GM21786 (cell line): ENCODE data around the gene SH3PXD2A.

Experiments used
- ATAC-seq: cut with Tn5 transposase; IDR thresholded peaks from one replicate; pipeline ENCODE4 v1.9.1; 2021; ENCODE audit not compliant: unreplicated experiment

The SH3PXD2A gene

DNA sequence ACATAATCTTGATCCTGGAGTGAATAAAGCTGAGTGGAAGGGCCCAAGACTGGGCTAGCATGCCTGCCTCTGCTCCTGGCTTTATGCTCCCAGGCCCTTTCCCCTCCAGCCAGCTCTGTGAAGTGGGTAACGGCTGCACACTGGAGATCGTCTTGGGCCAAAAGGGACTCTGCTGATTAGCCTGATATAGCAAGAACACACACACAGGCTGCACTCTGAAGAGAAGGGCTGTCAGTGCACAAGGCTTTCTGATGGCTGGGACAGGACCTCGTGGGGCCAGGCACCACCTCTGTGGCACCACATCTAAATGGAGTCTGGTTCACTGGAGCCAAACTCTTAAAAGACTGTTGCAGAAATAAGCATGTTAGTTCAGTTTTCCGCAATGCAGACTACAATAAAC lies 200.5 kb downstream of the SH3PXD2A start:
- ATAC-seq: no peak

DNA sequence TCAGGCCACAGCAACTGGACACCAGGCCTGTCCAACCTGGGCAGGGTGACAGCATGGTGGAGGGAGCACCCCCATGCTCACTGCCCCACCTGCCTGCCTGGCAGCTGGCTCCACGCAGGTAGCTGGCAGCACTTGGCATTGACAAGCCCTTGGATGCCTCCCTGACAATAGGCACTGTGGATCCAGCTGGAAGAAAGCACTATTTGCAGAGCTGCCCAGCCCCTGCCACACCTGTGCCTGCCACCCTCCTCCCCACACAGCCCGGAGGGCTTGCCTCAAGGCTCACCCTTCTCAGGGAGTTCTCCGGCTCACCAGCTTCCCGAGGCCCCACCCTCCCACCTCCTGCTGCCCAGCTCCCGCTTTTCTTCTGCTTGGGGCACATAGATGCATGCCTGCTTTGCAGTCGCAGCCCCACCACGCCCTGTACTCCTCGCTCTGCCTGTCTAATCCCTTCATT lies 201.8 kb downstream of the SH3PXD2A start:
- ATAC-seq: no peak

DNA sequence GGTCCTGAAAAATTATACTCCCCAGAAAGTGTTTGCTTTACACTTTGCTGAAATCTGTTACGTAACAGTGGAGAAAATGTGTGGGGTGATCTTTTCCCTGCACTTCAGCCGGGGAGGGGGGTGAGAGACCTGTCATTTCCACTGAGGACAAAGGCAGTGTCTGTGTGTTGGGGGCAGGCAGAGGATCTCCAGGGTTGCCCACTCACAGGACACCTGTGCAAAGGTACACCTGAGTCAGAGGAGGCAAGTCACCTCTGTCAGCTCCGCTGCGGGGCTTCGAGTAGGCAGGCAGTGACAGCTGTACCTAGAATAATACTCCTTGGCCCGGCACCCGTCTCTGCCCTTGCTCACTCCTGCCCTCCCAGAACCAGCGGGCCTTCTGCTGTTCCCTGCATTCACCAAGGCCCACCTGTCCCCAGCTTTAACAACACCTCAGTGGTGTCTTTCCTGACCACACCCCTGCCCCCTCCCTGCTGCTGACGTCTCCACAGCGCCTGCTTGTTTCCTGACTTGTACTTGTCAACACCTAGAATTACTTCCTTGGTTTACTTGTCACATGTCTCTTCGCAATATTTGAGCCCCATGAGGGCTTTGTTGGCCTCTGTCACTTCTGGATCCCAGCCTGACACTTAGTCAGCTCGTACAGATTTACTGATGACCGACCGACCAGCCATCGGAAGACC lies 202.6 kb downstream of the SH3PXD2A start:
- no peak for ATAC-seq

DNA sequence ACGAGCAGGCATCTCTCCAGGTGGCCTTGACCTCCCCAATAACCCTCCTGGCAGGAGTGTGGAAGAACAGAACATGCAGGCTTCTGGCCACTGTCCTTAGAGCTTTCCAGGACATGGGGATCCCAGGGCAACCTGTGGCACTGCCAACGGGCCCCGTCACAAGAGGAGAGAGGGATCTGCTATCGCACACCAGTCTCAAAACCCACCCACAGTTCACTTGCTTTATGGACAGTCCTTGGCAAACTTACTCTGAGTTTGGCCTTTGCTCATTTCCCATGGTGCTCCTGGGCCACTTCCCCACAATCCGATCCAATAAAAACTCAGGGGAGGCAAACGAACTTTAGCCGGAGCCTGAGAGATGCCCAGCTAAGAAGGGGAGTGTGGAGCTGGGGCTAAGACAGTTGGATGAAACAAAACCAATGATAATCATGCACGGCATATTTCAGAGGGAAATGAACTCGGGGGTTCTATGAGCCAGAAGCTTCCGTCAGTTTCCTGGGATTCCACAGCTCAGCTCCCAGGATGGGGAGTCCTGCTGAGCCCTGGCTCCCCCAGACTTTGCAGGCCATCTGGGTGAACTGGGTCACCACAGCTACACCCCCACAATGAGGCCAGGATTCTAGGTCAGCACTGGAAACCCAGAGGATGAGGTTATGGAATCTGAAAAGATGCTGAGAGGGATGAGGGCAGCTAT lies 203.4 kb downstream of the SH3PXD2A start:
- no peak for ATAC-seq

DNA sequence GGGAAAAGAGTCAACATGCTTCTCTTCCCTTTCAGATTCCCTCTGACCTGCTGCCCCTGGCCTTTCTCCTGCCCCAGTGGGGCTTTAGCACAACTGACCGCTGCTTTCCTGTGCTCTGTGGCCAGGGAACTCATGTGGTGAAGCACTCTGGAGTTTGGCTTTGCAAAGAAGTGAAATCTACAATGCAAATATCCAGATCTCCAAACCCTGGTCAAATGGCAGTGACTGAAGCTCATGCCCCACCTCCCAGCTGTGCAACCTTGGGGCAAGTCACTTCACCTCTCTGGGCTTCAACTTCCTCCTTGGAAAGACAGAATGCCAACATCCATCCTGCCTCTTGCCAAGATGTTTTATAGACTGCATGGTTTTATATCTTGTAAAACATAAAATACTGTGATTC lies 204.0 kb downstream of the SH3PXD2A start:
- no peak for ATAC-seq

DNA sequence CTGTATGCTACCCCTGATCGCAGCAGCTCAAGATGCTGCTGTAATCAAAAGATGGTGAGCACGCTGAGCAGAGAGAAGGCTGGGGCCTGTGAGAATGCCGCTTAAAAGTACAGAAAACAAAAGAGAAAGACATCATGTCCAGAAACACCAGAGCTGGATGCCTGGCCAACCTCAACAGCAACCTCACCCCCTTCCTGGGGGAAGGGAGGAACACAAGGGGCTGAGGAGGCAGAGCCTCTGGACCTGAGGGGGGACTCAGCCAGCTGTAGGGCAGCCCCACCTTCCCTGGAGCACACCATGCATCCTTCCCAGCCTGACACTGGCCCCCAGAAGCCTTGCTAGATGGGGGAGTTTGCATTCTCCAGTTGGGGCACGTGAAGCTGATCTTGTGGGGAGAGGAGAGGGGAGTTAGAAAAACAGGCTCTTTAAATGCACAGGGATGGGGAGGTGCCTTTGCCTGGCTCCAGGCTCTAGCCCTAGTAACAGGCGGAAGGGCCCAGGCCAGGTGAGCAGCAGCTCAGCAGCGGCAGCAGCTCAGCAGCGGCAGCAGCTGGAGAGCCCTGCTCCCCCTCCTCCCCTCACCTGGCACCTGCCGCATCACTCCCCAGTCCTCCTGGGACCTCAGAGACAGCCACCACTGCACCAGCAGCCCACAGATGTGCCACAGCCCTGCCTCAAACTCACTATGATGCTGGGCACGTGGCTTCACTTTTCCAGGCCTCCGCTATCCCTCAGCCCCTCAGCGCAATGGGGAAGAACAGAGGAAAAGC lies 205.5 kb downstream of the SH3PXD2A start:
- no peak for ATAC-seq

DNA sequence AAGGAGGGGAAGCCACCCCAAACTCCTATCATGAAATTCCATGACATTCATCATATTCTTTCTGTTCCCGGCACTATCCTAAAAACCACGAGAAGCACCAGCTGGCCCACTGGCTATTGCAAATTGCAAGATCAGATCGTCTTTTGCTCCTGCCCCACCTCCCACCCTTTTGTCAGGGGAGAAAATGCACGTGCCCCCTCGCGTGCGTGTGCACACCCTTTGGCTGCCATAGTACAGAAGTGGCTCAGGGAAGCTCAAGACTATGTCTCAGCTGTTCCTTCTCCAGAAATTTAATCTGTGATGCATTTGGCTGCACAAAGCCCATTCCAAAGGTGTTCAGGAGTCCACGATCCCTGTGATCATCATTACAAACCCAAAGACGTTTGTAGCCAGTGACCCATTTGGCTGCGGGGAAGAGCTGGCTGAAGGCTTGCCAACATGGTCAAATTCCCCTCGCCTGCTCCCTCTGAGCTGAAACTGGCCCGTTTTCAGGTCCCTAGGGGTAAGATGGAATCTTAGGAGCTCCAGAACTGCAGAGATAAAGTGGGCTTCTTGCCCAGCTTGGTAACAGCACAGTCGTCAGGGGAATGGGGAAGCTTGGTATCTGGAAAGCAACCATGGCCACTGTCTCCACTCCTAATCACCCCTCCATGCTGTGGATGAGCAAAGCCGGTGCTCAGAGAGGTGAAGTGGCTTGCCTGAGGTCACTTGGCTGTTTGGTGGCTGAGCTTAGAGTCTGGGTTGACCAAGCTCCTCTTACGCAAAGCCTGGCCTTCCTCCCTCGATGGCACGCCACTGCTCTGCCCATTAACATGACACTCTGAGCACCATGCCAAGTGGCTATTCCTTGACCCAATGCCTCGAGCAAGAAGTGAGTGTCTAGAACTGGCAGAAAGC lies 206.5 kb downstream of the SH3PXD2A start:
- ATAC-seq: no peak

DNA sequence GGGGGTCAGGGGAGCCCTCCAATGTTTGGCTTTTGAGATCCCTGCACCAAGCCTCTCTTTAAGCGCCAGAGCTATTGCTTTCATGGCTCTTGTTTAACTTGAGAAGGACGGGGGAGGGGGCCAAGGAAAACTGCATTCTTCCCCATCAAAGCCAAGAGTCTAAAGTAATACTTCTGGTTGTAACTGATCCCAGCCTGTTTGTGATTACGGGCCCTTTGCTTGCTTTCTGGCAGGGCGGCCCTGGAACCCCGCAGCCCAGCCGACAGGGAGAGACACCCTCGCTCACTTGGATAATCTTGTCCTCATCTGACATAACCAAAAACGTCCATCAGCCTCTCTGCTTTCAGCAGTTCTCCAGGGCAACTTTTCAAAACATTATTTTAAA lies 207.1 kb downstream of the SH3PXD2A start:
- ATAC-seq: no peak

DNA sequence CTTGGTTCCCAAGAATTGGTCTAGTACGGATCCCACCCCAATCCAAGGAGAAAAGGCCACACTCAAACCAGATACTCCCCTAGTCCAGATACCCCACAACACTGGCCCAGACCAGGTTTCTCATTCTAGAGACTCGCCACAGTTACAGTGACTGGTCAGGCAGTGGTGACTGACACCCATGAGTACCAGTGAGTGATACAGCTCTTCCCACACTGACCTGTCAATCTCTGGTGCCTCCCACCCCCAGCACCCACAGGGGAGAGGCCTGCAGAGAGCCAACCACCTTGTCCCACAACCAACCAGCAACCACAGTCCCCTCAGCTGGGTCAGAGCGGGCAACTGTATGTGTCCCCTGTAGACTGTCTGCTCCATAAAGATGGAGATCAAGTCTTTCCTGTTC lies 209.1 kb downstream of the SH3PXD2A start:
- ATAC-seq: no peak

DNA sequence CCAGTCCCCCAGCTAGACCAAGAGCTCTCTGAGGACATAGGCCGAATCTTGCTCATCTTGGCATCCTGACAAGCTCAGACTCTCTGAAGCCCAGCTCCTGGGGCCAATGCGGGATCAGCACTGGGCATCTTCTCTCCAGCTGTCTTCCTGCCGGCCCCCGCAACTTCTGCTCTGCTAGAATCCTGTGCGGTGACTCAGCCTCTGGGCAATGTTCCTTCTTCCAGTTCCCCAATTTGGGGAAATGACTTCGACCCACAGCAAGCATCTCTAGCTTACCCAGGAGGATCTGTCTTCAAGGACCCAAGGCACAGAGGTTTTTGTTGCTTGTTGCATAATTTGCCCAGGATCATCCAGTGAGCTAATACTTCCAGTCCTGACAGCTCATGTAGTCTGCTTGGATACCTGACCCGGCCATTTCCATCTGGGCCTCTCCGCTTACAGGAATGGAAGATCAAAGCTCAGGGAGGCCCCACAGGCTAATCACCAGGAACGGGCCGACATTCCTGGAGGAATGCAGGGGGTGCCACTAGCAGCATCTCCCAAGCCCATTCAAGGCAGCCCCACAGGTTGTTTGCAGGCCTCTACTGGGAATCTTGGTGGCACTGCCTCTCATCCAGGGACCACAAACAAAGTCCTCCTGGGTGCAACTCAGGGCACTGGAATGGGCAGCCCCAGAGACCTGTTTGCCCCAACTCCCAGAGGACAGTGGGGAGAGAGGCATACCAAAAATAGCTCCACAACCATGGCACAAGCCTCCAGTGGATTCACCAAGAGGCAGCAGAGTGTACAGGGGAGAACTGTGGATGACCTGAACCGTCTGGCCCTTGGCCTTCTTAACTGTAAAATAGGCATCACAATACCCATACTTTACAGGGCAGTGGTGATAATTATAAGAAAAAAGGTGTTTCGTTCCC lies 210.0 kb downstream of the SH3PXD2A start:
- no peak for ATAC-seq

DNA sequence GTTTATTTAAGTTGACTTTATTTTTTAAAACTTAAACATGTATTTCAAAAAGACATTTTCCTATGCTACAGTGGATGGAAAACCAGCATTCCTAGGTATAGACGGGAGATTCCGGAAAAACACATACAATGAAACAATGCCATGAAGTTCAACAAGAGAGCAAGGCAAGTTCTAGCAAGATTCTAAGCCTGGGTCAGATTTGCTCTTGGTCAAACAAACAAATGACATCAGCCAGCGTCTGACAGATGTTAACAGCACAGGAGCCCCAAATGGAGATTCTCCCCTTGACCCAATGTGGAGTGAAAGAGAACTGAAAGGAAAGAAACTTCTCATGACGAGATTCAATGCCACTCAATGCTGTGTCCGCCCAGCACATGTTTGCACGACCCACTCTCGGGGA lies 212.0 kb downstream of the SH3PXD2A start:
- no peak for ATAC-seq

DNA sequence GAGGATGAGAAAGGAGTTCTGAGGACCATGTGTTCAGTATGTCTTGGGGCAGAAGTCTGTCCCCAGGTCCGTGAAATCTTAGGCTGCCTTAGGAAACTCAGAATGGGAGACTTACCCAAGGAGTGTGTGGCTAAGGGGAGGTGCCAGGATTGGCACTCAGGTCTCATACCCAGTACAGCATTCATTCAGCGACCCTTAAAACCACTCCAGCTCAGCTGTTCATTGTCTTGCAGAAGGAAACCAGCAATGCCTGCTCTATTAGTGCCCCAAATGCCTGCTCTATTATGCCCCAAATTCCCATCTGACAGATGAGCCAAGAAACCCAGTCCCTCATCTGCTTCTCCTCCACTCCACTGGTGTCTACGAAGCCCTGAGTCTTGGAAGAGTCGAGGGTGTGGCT lies 214.1 kb downstream of the SH3PXD2A start:
- no peak for ATAC-seq

DNA sequence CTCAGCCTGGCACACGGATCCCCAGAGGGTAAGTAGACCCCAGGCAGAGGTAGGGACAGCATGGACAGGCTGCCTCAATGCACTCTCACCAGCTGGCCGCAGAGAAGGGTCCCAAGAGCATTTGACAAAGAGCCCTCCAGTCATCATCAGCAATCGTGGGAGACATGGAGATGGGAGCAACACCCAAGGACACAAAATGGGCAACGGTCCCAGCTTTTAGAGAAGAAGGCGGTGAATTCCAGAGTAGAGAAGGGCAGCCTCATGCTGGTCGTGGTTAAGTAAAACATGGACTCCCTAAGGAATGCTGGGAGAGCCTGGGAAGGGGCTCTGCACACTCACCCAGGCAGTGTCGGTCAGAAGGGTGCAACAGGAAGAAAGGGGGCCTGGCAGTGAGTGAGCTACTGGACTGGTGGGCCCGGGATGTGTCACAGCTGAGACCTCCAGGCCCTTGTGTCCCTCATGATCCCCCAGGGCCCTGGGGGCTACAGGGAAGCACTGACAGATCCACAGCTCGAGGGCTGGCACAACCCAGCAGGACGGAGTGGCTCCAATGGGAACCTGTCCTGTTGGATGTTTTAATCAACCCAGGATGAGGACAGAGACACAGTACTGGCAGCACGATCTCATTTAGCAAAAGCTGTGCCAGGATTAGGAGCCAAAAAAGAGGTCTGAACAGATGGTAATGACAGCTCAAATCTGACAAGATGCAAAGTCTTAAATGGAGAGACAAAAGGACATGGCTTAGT lies 214.8 kb downstream of the SH3PXD2A start:
- no peak for ATAC-seq

DNA sequence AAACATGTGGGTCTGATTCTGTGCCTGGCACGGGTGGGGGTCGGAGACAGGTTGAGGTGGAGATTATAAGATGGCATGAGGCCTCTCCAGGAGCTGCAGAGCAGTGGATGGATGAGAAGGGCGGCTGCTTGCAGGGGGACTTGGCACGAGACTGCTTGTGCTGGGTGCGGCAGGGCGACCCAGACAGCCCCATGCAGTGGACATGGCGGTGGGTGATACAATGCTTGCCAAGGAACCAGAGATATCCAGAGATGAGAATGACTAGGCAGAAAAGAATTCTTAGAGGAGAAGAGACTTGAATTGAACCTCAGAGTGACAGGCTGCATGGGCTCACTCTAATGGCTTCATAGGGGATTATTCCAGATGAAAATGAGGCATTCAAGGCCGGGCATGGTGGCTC lies 216.4 kb downstream of the SH3PXD2A start:
- no peak for ATAC-seq

DNA sequence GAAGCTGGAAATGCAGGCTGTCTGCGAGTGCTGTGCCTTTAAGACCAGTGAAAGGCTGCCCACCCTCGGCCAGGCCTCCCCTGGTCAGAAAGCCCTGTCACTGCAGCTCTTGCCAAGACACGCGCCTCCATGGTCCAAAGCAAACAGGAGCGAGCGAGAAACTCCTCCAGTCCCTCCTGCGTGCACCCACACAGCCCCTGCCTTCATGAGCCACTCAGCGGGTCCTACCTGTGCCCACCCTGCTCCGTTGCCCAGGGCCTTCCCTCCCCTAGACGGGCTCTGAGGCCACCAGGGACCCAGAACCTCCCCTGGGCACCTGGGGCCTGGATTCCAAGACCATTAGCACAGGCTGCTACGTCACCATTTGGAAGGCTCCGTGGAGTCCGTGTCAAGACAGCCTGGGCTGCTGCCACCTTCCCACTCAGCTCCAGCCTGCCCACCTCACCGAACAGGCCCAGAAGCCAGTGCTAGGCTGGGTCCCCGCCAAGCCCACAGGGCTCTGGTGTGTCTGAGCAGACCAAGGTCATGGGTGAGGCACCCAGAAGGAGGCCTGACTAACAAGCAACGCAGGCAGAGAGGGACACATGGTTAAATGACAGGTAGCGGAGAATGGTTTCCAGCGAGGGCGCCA lies 217.3 kb downstream of the SH3PXD2A start:
- no peak for ATAC-seq

DNA sequence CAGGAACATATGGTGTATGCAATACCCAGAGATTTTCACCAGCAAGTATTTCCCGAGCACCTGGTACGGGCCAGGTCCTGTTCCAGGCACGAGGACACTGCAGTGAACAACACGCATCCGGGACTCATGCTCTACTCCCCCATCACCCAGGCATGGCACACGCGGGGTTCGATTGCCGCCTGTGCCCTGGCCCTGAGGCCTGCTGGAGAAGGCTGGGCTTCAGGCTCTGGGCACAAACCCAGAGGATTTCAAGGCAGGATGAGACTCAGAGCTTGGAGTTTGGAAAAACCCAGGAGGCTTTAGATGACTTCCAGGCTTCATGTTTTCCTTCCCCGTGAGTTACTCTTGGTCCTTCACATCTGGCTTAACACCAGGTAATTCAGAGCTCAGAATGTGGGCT lies 218.4 kb downstream of the SH3PXD2A start:
- no peak for ATAC-seq

DNA sequence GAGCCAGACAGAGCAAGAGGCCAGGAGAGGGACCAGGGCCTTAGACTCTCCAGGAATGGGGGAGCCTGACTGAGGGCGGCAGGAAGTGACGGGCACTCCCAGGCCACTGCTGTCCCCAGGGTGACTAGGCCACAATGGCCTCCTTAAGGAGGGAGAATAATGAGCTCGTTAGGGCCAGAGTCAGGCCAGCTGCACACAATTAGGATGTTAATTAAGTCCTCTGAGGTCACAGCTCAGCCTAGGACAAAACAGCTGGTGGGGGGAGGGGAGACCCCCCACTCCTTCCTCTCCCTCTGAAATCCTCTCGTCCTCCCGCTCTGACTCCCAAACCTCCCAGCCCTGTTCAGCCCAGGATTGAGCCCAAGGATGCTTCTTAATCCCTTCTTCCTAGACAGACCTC lies 218.9 kb downstream of the SH3PXD2A start:
- no peak for ATAC-seq

DNA sequence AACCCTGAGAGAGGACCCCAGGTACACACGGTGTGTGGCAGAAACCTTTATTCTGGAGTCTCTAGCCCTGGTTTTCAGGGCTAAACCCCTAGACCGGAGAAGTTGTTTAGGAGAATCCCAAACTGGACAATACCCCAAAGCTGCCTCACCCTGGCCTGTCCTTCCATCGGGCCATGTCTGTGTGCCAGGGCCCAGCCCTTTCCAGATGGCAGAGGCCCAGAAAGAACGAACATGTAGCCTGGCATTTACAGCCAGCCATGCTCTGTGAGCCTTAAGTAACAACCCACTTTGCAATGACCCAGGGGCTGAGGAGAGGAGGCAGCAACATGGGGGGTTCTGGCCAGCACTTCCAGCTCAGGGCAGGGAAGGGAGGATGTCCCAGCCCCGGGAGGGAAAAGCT lies 219.8 kb downstream of the SH3PXD2A start:
- no peak for ATAC-seq

DNA sequence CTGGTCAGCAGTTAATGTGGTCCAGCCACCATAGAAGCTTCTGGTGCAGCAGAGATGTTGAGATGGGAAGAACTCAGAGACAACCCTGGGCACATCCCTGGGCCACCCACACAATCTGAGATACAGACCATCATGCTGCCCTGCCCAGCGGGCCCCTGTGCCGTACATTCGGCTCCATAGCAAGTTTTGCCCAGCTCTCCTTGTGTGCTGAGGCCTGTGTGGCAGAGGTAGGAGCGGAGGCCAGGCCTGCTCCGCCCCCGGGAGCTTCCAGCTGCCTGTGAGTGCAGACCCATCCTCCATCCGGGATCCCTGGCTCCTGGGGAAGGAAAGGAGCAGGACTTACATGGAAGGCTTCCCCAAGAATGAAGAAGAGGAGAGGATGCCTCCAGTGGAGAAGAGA lies 221.5 kb downstream of the SH3PXD2A start:
- no peak for ATAC-seq
